ENCODE measurements around the gene HSDL2. TPM values are rescaled to one million over a fixed set of nuclear protein-coding genes. Genes with fewer than 3 reads are reported as not detected.

HSDL2 gene
- polyA plus RNA-seq, 1 of the 3 experiments (the other 2 are of a cell fraction) = 14.4 TPM

- peak; percentile 28 for DNase-seq
- H3F3A ChIP-seq (replicated peaks; ENCODE audit: insufficient read depth) = peaks cover 6% of the 10 kb centered on the region
- H2AFZ ChIP-seq (ENCODE audit: low read depth) = 0 out of 2 replicates have a peak overlapping the region, but pooled peaks have one; percentile 10
- H3K27ac ChIP-seq (ENCODE audit: low read depth in 2 of 2, low read length in 1 of 2) = peak overlapping the region in 1 of 2 experiments; percentile 63; a peak in 2 of 4 replicates
- 70% methylated on average over 4 of the region's 4 CpGs for whole genome bisulfite sequencing (ENCODE audit: low lambda C conversion rate)
- peak; percentile 76; the same call in 1 of the 2 replicates for TF ChIP-seq RFX5 (IDR thresholded peaks at IDR 0.05; ENCODE audit: low read length)
- TF ChIP-seq, protein P1, sequence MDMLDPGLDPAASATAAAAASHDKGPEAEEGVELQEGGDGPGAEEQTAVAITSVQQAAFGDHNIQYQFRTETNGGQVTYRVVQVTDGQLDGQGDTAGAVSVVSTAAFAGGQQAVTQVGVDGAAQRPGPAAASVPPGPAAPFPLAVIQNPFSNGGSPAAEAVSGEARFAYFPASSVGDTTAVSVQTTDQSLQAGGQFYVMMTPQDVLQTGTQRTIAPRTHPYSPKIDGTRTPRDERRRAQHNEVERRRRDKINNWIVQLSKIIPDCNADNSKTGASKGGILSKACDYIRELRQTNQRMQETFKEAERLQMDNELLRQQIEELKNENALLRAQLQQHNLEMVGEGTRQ (IDR thresholded peaks at IDR 0.05; ENCODE audit: borderline replicate concordance, low read depth, low read length) = no peak
- TF ChIP-seq, protein P2, sequence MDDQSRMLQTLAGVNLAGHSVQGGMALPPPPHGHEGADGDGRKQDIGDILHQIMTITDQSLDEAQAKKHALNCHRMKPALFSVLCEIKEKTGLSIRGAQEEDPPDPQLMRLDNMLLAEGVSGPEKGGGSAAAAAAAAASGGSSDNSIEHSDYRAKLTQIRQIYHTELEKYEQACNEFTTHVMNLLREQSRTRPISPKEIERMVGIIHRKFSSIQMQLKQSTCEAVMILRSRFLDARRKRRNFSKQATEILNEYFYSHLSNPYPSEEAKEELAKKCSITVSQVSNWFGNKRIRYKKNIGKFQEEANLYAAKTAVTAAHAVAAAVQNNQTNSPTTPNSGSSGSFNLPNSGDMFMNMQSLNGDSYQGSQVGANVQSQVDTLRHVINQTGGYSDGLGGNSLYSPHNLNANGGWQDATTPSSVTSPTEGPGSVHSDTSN (IDR thresholded peaks at IDR 0.05) = peak; percentile 24; the same call in 1 of the 2 replicates
- no peaks in the 10 kb centered on the region for H3K27me3 ChIP-seq (ENCODE audit: insufficient read depth)
- H3K4me1 ChIP-seq (ENCODE audit: control insufficient read depth in 1 of 2, insufficient read depth in 2 of 2, low read depth in 1 of 2, low read length in 1 of 2) = peaks cover 14 to 27% of the 10 kb centered on the region in 2 experiments; a peak in 3 of 4 replicates
- H3K4me2 ChIP-seq = no peak overlapping the region
- H3K9ac ChIP-seq = no peak overlapping the region
- POLR2A ChIA-PET = no interaction called here
- H3K36me3 ChIP-seq (replicated peaks in 1 of 2; ENCODE audit: control insufficient read depth in 1 of 2, insufficient read depth in 2 of 2, low read length in 1 of 2) = peaks cover 10 to 21% of the 10 kb centered on the region in 2 experiments
- no peaks in the 10 kb centered on the region for H3K9me2 ChIP-seq
- CTCF ChIA-PET = interaction anchor here (0.7 to 2.3 kb wide), 4 partner anchors 15 to 228 kb away, joined by 3 to 10 read pairs (median 6); partner anchors contain the start of gene INIP
- H3K4me3 ChIP-seq (ENCODE audit: low read depth in 2 of 2, low read length in 1 of 2) = no peak overlapping the region
- H3K79me2 ChIP-seq (ENCODE audit: insufficient read depth) = peaks cover 68% of the 10 kb centered on the region
- H4K20me1 ChIP-seq (ENCODE audit: insufficient read depth) = no peaks in the 10 kb centered on the region
- peaks cover 3% of the 10 kb centered on the region; the same call in 1 of the 2 replicates for H3K9me3 ChIP-seq
Measured at GRCh38 chr9:112489876-112490666, 110.2 kb downstream of the HSDL2 start.

GRCh38 chr9:112493393-112494137 is 113.7 kb downstream of the HSDL2 start:
- Histone ChIP-seq H3K79me2 (ENCODE audit: insufficient read depth) (peaks cover 76% of the 10 kb centered on the region), H3K4me1 (ENCODE audit: control insufficient read depth in 1 of 2, insufficient read depth in 2 of 2, low read depth in 1 of 2, low read length in 1 of 2) (peaks cover 19 to 22% of the 10 kb centered on the region in 2 experiments; a peak in 3 of 4 replicates), H3K4me3 (ENCODE audit: low read depth in 2 of 2, low read length in 1 of 2) (no peak overlapping the region), H2AFZ (ENCODE audit: low read depth) (no peak overlapping the region), H3K27me3 (ENCODE audit: insufficient read depth) (no peaks in the 10 kb centered on the region), H3K9me2 (no peaks in the 10 kb centered on the region), H3K9ac (no peak overlapping the region), H3K9me3 (peaks cover 3% of the 10 kb centered on the region; the same call in 1 of the 2 replicates), H3K36me3 (replicated peaks in 1 of 2; ENCODE audit: control insufficient read depth in 1 of 2, insufficient read depth in 2 of 2, low read length in 1 of 2) (peaks cover 15 to 26% of the 10 kb centered on the region in 2 experiments), H4K20me1 (ENCODE audit: insufficient read depth) (no peaks in the 10 kb centered on the region), H3K4me2 (no peak overlapping the region), H3K27ac (ENCODE audit: low read depth in 2 of 2, low read length in 1 of 2) (no peak overlapping the region), H3F3A (replicated peaks; ENCODE audit: insufficient read depth) (peaks cover 6% of the 10 kb centered on the region)
- DNase-seq = no peak
- ChIA-PET POLR2A (no interaction called here), CTCF (interaction anchor here (1.4 kb wide), 1 partner anchor 212 kb away, joined by 3 read pairs; no protein-coding TSS in a partner anchor)
- TF ChIP-seq ELF1 (IDR thresholded peaks at IDR 0.05) (no peak), FOXM1 (IDR thresholded peaks at IDR 0.05; ENCODE audit: low read depth) (no peak), FOXJ3 (CRISPR knock-in tag; IDR thresholded peaks at IDR 0.05) (no peak), RXRA (IDR thresholded peaks at IDR 0.05; ENCODE audit: borderline replicate concordance, low read depth) (no peak), MAX (IDR thresholded peaks at IDR 0.05; ENCODE audit: low read depth) (no peak), GATA2 (CRISPR knock-in tag; IDR thresholded peaks at IDR 0.05) (no peak), SIN3A (IDR thresholded peaks at IDR 0.05; ENCODE audit: borderline replicate concordance, low read depth, low read length) (no peak), CHD2 (IDR thresholded peaks at IDR 0.05; ENCODE audit: low read length, partially characterized antibody) (no peak), RAD21 (IDR thresholded peaks at IDR 0.05; ENCODE audit: low read length) (no peak), SMC3 (IDR thresholded peaks at IDR 0.05; ENCODE audit: low read depth, low read length) (no peak), REST (IDR thresholded peaks at IDR 0.05; ENCODE audit: low read depth, low read length) (no peak), TEAD4 (IDR thresholded peaks at IDR 0.05; ENCODE audit: borderline replicate concordance, insufficient read depth) (no peak), USF1 (IDR thresholded peaks at IDR 0.05; ENCODE audit: borderline replicate concordance, low read depth) (no peak), NRF1 (IDR thresholded peaks at IDR 0.05; ENCODE audit: low read depth, low read length) (no peak)
- WGBS (ENCODE audit: low lambda C conversion rate) = 100% methylated on average over 1 of the region's 1 CpG
